ENCODE measurements around the gene PRLH. TPM values are rescaled to one million over a fixed set of nuclear protein-coding genes. Genes with fewer than 3 reads are reported as not detected.

Gene PRLH, protein sequence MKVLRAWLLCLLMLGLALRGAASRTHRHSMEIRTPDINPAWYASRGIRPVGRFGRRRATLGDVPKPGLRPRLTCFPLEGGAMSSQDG
- total RNA-seq: not detected in 2 replicates
- long read RNA-seq: 0 reads

DNA sequence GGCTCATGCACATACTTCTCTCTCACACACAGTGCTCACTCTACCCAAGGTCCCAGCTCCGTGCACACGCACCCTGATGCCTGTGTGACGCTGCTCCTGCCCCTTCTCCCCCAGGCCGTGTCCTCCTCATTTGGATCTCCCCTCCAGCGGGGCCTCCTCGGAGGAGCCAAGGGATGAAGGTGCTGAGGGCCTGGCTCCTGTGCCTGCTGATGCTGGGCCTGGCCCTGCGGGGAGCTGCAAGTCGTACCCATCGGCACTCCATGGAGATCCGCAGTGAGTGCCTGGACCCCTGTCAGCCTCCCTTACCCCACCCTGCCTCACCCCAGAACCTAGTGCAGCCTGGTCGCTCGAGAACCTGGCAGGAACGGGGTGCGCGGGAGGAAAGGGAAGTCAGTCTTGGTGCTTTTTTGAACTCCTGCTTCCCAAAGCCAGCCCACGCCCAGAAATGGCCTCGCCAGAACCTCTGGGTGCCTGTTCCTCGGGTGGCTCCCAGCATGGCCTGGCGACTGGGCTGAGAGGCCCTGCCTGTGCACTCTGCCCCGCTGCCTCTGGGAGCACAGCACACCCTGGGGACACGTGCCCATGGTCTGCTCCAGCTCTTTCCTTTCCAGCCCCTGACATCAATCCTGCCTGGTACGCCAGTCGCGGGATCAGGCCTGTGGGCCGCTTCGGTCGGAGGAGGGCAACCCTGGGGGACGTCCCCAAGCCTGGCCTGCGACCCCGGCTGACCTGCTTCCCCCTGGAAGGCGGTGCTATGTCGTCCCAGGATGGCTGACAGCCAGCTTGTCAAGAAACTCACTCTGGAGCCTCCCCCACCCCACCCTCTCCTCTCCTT, at the start of gene PRLH:
TSS of gene PRLH (plus strand) at position 174 of the 835 bp plus-strand sequence. CDS start at position 174, 0 bp downstream.
- H3K9me3 Mint-ChIP-seq (ENCODE audit: low read depth): no peaks in the 10 kb centered on the region
- no peak for DNase-seq (ENCODE audit: low spot score, unreplicated experiment)
- peaks cover 12% of the 10 kb centered on the region for H3K27me3 Mint-ChIP-seq
- no peak for TF ChIP-seq CTCF (IDR thresholded peaks at IDR 0.05; ENCODE audit: unreplicated experiment)
- no peaks in the 10 kb centered on the region for H3K36me3 Mint-ChIP-seq (ENCODE audit: insufficient read depth)
- H3K4me3 Mint-ChIP-seq (ENCODE audit: low read depth): no peak within 1 kb of the TSS
- H3K4me1 Mint-ChIP-seq (ENCODE audit: low read depth): no peaks in the 10 kb centered on the region
- H3K27ac Mint-ChIP-seq: no peak within 1 kb of the TSS

- no peak overlapping the region for H3K4me3 Mint-ChIP-seq (ENCODE audit: low read depth)
- no peaks in the 10 kb centered on the region for H3K9me3 Mint-ChIP-seq (ENCODE audit: low read depth)
- no peak for TF ChIP-seq CTCF (IDR thresholded peaks at IDR 0.05; ENCODE audit: unreplicated experiment)
- peaks cover 2% of the 10 kb centered on the region for H3K27me3 Mint-ChIP-seq
- H3K4me1 Mint-ChIP-seq (ENCODE audit: low read depth): peaks cover 4% of the 10 kb centered on the region
- no peak overlapping the region for H3K27ac Mint-ChIP-seq
- no peak for DNase-seq (ENCODE audit: low spot score, unreplicated experiment)
- no peaks in the 10 kb centered on the region for H3K36me3 Mint-ChIP-seq (ENCODE audit: insufficient read depth)
Observed at GRCh38 chr2:237517163-237517562, 49.2 kb upstream of the PRLH start.

GRCh38 chr2:237517990-237518389, 48.4 kb upstream of the PRLH start:
- H3K36me3 Mint-ChIP-seq (ENCODE audit: insufficient read depth): no peaks in the 10 kb centered on the region
- no peak for TF ChIP-seq CTCF (IDR thresholded peaks at IDR 0.05; ENCODE audit: unreplicated experiment)
- no peaks in the 10 kb centered on the region for H3K9me3 Mint-ChIP-seq (ENCODE audit: low read depth)
- H3K4me3 Mint-ChIP-seq (ENCODE audit: low read depth): no peak overlapping the region
- no peak overlapping the region for H3K27ac Mint-ChIP-seq
- peaks cover 2% of the 10 kb centered on the region for H3K27me3 Mint-ChIP-seq
- no peak for DNase-seq (ENCODE audit: low spot score, unreplicated experiment)
- peaks cover 4% of the 10 kb centered on the region for H3K4me1 Mint-ChIP-seq (ENCODE audit: low read depth)

GRCh38 chr2:237519506-237520245, 46.7 kb upstream of the PRLH start:
- Mint-ChIP-seq H3K36me3 (ENCODE audit: insufficient read depth) (no peaks in the 10 kb centered on the region), H3K4me3 (ENCODE audit: low read depth) (no peak overlapping the region), H3K27me3 (peaks cover 2% of the 10 kb centered on the region), H3K27ac (no peak overlapping the region), H3K9me3 (ENCODE audit: low read depth) (no peaks in the 10 kb centered on the region), H3K4me1 (ENCODE audit: low read depth) (no peaks in the 10 kb centered on the region)
- TF ChIP-seq CTCF (IDR thresholded peaks at IDR 0.05; ENCODE audit: unreplicated experiment): no peak
- DNase-seq (ENCODE audit: low spot score, unreplicated experiment): no peak

DNA sequence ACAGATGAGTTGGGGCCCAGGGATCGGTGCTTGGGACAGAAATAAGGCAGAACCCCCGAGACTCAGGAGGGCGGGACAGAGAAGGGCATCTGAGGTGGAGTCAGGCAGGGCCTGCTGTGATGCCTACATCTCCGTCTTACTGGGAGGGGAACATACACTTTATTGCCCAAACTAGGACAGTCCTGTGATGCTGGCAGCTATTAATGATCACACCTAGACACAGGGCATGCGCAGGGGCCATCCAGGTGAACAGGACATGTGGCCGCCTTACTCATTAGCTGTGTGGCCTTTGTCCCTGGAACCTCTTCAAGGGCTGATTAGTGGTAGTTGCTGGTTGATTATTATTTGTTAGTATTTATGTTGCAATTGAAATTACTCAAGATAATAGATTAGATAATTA, 46.1 kb upstream of the PRLH start:
- DNase-seq (ENCODE audit: low spot score, unreplicated experiment): no peak
- Mint-ChIP-seq H3K36me3 (ENCODE audit: insufficient read depth) (no peaks in the 10 kb centered on the region), H3K4me1 (ENCODE audit: low read depth) (no peaks in the 10 kb centered on the region), H3K27me3 (peaks cover 2% of the 10 kb centered on the region), H3K9me3 (ENCODE audit: low read depth) (no peaks in the 10 kb centered on the region), H3K4me3 (ENCODE audit: low read depth) (no peak overlapping the region), H3K27ac (no peak overlapping the region)
- TF ChIP-seq CTCF (IDR thresholded peaks at IDR 0.05; ENCODE audit: unreplicated experiment): no peak
